HG02571 (cell line): ENCODE data around the gene MDFI.

Experiments
- ATAC-seq: cut with Tn5 transposase; IDR thresholded peaks from one replicate; pipeline ENCODE4 v1.9.1; 2021; ENCODE audit warnings: mild to moderate bottlenecking, moderate library complexity; ENCODE audit not compliant: unreplicated experiment

MDFI gene

GRCh38 chr6:41684311-41685180 is 46.3 kb downstream of the MDFI start:
- ATAC-seq, result no peak

- ATAC-seq, result no peak
These were observed 47.5 kb downstream of the MDFI start for GRCh38 chr6:41685641-41686380.

DNA sequence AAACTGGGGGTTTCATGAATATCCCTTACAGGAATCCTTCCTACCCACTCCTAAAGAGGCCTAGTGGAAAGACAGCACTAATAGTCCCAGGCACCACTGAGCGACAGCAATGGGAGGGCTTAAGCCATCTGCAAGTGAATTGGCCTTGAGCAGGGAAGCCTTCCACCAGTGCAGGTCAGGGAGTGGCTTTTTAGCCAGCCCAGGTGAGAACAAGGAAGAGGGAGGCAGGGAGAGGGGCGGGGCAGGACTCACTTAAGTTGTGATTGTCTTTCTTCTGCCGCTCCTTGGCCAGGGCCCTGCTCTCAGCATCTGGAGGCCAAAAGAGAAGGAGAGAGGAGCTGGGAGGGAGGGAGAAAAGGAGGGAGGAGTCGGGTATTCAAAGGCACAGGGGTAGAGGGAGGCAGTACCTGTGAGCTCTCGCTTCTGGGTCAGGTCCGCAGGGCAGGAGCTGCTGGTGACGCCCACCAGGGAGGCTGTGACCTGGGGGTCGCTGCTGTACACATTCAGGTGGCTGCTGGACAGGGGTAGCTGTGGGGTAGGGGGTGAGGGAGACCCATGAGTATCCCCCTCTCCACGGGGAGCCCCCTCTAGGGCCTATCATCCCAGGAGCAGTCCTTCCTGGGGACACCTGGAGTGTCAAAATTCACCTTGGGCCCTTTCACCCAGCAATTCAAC is 49.4 kb downstream of the MDFI start:
- ATAC-seq, result no peak

DNA sequence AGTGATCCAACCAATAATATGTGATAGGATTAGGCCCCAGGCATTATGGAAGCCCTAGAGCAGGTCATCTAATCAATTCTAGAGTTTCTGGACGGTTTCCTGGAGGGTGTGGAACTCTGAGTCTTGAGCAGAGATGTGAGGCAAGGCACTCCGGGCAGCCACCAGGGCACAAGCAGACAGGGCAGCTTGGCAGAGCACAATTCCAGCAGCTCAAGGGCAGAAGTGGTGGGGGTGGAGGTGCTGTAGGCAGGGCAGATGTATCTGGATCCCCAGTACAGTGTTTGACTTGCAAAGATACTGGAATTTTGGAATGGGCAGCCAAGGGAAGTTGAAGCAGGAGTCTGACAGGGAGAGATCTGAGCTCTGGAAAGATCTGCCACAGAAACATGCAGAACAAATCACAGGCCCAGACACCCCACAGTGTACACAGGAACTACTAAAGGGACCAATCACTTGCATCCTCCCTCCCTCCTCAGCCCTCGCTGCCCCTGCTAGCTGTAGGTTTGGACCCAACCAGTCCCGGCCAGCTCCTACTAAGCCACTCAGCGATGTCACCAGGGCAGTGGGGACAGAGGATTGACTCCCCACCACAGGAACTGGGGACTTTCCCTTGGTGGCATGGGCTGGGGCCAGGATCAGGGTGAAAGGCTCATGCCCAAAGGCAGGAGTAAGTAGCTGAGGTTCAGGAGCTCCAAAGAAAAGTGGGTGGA is 50.1 kb downstream of the MDFI start:
- ATAC-seq, result no peak

- no peak for ATAC-seq
These were observed 51.1 kb downstream of the MDFI start for GRCh38 chr6:41689171-41690008.

- no peak for ATAC-seq
These were observed 52.5 kb downstream of the MDFI start for GRCh38 chr6:41690541-41691330.

DNA sequence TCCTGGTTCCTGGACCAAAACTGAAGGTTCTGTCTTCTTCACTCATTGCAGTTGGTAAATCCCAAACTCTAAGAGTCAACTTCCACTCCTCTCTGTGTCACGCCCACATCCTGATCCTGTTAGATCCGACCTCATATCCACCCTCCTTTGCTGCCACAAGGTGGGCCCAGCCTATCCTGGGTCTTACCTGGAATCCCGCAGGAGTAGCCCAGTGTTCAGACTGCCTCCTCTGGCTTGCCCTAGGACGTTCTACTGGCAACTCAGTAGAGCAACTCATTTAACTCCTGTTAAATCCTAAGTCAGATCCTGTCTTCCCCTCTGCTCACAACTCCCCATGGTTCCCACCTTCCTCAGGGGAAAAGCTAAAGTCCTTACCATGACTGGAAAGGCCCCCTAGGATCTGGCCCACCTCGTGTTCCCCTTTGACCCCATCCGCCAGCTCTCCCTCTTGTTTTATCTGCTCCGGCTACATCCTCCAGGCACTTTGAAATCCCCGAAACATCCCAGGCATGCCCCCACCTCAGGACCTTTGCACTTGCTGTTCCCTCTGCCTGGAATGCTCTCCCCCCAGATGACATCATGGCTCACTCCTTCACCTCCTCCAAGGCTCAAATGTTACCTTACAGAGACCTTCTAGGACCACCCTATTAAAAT is 53.3 kb downstream of the MDFI start:
- ATAC-seq, result no peak

GRCh38 chr6:41692080-41692675 is 53.9 kb downstream of the MDFI start:
- no peak for ATAC-seq

GRCh38 chr6:41692730-41693129 is 54.5 kb downstream of the MDFI start:
- no peak for ATAC-seq

- no peak for ATAC-seq
These were observed 55.3 kb downstream of the MDFI start for GRCh38 chr6:41693281-41694240.

DNA sequence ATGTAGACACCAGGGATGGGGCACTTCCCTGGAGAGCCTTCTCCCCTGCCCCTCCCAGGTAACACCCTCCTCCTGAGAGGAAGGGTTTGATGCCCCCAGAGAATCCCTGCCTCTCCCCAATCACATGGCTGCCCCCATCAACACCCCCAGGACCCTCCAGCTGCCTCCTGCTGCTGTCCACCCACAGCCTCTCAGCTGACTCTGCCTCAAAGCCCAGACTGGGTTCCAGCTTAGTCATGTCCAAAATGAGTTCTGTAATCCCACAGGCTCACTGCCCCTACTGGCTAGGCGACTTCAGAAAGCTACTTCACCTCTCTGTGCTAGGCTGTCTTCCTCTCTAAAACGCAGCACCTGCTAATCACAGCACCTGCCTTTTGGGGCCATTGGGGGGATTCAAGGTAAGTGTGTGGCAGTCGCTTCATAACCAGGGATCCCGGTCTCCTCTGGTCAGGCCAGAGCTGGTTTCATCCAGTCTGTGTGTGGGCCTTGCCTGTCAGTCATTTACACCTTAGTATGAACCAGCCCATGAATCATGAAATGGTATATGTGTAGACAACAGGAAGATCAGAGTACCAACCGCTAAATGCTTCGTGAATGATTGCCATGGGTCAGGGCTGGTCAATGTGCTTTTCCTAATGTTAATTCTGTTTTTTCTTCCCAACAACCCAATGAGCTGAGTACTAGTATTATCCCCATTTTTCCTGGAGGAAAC is 56.7 kb downstream of the MDFI start:
- ATAC-seq, result no peak

GRCh38 chr6:41695825-41696224 is 57.6 kb downstream of the MDFI start:
- no peak for ATAC-seq

DNA sequence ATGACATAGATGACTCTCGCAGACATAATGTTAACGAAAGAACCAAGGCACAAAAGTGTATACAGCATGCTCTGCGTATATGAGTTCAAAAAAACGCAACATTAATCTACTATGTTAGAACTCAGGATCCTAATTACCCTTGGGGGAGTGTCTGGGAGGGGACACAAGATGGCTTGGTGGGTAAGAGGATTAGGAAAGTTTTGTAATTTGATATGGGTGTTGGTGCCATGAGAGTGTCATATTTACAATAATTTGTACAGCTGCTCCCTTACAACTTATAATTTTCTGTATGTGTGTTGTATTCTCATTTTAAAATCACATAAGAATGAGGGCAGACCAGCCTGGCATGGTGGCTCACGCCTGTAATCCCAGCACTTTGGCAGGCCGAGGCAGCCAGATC is 58.5 kb downstream of the MDFI start:
- no peak for ATAC-seq

DNA sequence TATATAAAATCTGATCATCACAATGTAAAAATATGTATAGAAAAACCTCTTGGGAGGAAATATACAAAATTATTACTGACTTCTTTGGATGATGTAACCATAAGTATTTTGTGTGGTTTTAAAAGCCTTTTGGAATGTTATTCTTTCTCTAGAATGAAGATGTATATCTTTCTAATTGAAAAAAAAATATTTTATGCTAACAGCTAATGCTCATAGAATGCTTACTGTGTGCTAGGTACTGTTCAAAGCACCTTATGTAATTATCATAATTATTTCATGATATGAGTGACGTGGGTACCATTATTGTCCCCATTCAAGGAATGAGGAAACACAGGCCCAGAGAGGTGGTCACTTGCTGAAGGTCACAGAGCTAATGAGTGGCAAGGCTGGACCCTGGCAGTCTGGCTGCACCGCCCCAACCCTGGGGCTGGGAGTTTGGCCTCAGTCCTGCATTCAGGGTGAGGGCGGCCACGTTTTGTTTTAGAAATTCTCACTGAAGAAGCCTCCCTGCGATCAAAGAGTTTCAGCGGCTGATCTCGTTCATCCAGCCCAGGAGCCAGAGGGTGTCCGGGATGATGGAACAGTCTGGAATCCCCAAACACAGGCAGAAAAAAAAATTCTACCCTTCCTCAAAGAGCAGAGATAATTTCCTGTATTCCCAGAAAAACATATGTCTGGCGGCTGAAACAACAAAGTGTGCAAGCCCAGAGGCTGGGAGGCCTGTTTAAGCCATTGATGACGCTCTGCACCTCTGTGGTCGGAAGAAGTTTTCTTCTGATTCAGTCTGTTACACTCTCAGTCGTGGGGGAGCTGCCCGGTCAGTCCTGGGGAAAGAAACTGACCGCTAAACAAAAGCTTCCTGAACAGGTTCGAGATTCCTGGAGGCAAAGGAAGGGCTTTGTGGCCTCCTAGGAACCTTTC is 59.9 kb downstream of the MDFI start:
- ATAC-seq, result no peak

DNA sequence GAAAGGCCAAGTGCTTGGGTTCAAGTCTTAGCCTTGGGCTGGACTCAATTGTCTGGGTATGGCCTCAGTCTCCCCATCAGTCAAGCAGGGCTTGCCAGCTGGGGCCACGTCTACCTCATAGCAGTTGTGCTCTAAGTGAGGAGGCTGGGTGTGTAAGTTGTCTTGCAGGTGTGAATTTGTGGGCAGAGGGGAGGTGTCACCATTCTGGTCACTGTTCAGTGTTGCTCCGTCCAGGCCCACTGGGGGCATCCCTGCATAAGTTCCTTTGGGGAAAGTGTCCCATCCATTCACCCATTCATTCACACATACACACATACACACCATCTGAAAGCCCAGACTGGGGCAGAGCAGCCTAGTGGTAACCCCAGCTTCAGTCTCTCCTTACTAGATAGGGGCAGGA is 60.8 kb downstream of the MDFI start:
- ATAC-seq, result no peak
